ENCODE data around the gene PRR35.

The PRR35 gene

DNA sequence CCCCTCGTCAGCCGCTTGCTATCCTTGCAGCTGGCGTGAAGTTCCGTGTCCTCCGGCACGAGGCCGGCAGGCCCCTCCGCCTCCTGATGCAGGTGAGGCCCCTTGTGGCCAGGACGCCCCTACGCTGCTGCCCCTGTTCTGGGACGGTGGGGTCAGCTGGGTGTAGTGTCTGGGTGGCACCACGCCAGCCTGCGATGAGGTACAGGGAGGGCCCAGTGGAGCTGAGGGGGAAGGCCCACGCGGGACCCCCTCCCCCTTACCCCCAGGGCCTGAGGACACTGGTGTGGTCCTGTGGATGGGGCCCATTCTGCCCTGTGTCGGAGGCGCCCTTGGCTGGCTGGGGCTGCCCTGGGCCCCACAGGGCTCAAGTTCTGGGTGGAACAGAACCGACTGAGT, 22.0 kb downstream of the PRR35 start:
- no peak overlapping the region for H3K4me3 ChIP-seq (ENCODE audit: low read length)

DNA sequence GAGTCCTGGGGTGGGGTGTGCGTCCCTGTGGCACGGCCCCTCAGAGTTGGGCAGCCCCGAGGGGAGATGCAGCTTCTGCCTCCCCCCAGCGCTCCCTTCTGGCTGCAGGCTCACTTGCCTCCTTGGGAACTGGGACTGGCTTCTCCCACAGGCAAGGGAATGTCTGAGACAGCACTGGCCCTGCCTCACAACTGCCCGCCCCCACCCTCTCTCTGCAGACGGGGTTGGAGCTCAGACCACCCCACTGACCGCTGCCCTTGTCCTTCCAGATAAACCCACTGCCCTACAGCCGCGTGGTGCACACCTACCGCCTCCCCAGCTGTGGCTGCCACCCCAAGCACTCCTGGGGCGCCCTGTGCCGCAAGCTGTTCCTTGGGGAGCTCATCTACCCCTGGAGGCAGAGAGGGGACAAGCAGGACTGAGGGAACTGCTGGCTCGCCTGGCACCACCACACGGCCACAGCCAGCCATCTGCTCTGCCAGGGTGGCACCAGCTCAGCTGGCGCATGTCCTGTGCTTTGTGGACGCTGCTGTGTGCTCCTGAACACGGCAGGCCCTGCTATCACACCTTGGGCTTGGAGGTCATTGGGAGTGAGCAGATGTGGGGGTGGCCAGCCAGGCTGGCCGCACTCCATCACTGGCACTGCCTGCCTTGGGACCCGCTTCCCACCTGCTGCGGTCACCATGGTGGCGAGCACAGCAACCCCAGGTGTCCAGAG, 22.6 kb downstream of the PRR35 start:
- no peak overlapping the region for H3K4me2 ChIP-seq (ENCODE audit: low read length)
- no peaks in the 10 kb centered on the region; the same call in 1 of the 2 replicates for H3F3A ChIP-seq (ENCODE audit: control insufficient read depth, insufficient read depth)
- no peak overlapping the region for H3K4me3 ChIP-seq (ENCODE audit: low read length)
- H4K20me1 ChIP-seq (ENCODE audit: control insufficient read depth, insufficient read depth, low read depth, low read length): no peaks in the 10 kb centered on the region
- no peaks in the 10 kb centered on the region for H3K9me3 ChIP-seq (ENCODE audit: control insufficient read depth, insufficient read depth, low read length)
- H3K36me3 ChIP-seq (ENCODE audit: control insufficient read depth, low read length): peaks cover 2% of the 10 kb centered on the region
- TF ChIP-seq, protein P1, sequence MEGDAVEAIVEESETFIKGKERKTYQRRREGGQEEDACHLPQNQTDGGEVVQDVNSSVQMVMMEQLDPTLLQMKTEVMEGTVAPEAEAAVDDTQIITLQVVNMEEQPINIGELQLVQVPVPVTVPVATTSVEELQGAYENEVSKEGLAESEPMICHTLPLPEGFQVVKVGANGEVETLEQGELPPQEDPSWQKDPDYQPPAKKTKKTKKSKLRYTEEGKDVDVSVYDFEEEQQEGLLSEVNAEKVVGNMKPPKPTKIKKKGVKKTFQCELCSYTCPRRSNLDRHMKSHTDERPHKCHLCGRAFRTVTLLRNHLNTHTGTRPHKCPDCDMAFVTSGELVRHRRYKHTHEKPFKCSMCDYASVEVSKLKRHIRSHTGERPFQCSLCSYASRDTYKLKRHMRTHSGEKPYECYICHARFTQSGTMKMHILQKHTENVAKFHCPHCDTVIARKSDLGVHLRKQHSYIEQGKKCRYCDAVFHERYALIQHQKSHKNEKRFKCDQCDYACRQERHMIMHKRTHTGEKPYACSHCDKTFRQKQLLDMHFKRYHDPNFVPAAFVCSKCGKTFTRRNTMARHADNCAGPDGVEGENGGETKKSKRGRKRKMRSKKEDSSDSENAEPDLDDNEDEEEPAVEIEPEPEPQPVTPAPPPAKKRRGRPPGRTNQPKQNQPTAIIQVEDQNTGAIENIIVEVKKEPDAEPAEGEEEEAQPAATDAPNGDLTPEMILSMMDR (IDR thresholded peaks at IDR 0.05; ENCODE audit: low read depth, low read length, poor library complexity, severe bottlenecking): no peak
- no peak for TF ChIP-seq EZH2phosphoT487 (IDR thresholded peaks at IDR 0.05; ENCODE audit: borderline replicate concordance, low read length)
- no peaks in the 10 kb centered on the region for H3K27me3 ChIP-seq (ENCODE audit: control insufficient read depth, low read length)
- no peaks in the 10 kb centered on the region for H3K9me2 ChIP-seq (replicated peaks; ENCODE audit: control insufficient read depth, low read length)
- no peak overlapping the region for H3K27ac ChIP-seq (ENCODE audit: low read depth, low read length)
- peaks cover 8% of the 10 kb centered on the region for H3K79me2 ChIP-seq (ENCODE audit: control insufficient read depth, low read length)
- H3K4me1 ChIP-seq (ENCODE audit: control insufficient read depth, low read length): peaks cover 10% of the 10 kb centered on the region

More for the DNA sequence above, 22.0 kb downstream of the PRR35 start:
- H3K27ac ChIP-seq (ENCODE audit: low read depth, low read length): no peak overlapping the region
- no peaks in the 10 kb centered on the region for H4K20me1 ChIP-seq (ENCODE audit: control insufficient read depth, insufficient read depth, low read depth, low read length)
- H3K36me3 ChIP-seq (ENCODE audit: control insufficient read depth, low read length): no peaks in the 10 kb centered on the region; the same call in 1 of the 2 replicates
- H3K79me2 ChIP-seq (ENCODE audit: control insufficient read depth, low read length): peaks cover 3% of the 10 kb centered on the region
- no peaks in the 10 kb centered on the region for H3K27me3 ChIP-seq (ENCODE audit: control insufficient read depth, low read length)
- TF ChIP-seq EZH2phosphoT487 (IDR thresholded peaks at IDR 0.05; ENCODE audit: borderline replicate concordance, low read length): no peak
- TF ChIP-seq, protein P1 (IDR thresholded peaks at IDR 0.05; ENCODE audit: low read depth, low read length, poor library complexity, severe bottlenecking): no peak
- H3K4me2 ChIP-seq (ENCODE audit: low read length): no peak overlapping the region
- no peaks in the 10 kb centered on the region for H3K9me3 ChIP-seq (ENCODE audit: control insufficient read depth, insufficient read depth, low read length)
- H3F3A ChIP-seq (ENCODE audit: control insufficient read depth, insufficient read depth): no peaks in the 10 kb centered on the region; the same call in 1 of the 2 replicates
- no peaks in the 10 kb centered on the region for H3K9me2 ChIP-seq (replicated peaks; ENCODE audit: control insufficient read depth, low read length)
- H3K4me1 ChIP-seq (ENCODE audit: control insufficient read depth, low read length): peaks cover 4% of the 10 kb centered on the region; the same call in 1 of the 2 replicates

DNA sequence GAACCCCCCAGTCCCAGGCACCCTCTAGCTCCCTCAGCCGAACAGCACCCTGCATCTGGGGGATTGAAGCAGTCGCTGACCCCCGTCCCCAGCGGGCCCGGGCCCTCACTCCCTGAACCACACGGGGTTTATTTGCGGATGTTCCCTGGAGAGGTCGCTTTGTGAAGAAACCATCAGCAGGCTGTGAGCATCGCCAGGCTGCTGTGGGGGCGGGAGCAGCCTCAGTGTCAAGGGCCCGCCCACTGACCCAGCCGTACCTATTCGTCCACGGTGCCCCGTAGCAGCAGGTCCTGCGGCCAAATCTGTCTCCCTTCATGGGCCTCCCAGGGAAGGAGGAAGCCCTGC, 23.2 kb downstream of the PRR35 start:
- H3K4me1 ChIP-seq (ENCODE audit: control insufficient read depth, low read length): peaks cover 12% of the 10 kb centered on the region
- H3K4me3 ChIP-seq (ENCODE audit: low read length): no peak overlapping the region
- H3K27ac ChIP-seq (ENCODE audit: low read depth, low read length): no peak overlapping the region
- TF ChIP-seq EZH2phosphoT487 (IDR thresholded peaks at IDR 0.05; ENCODE audit: borderline replicate concordance, low read length): no peak
- TF ChIP-seq, protein P1 (IDR thresholded peaks at IDR 0.05; ENCODE audit: low read depth, low read length, poor library complexity, severe bottlenecking): no peak
- H3K4me2 ChIP-seq (ENCODE audit: low read length): no peak overlapping the region
- no peaks in the 10 kb centered on the region for H4K20me1 ChIP-seq (ENCODE audit: control insufficient read depth, insufficient read depth, low read depth, low read length)
- no peaks in the 10 kb centered on the region; the same call in 1 of the 2 replicates for H3F3A ChIP-seq (ENCODE audit: control insufficient read depth, insufficient read depth)
- H3K9me2 ChIP-seq (replicated peaks; ENCODE audit: control insufficient read depth, low read length): no peaks in the 10 kb centered on the region
- no peaks in the 10 kb centered on the region for H3K9me3 ChIP-seq (ENCODE audit: control insufficient read depth, insufficient read depth, low read length)
- H3K36me3 ChIP-seq (ENCODE audit: control insufficient read depth, low read length): peaks cover 9% of the 10 kb centered on the region
- no peaks in the 10 kb centered on the region for H3K27me3 ChIP-seq (ENCODE audit: control insufficient read depth, low read length)
- H3K79me2 ChIP-seq (ENCODE audit: control insufficient read depth, low read length): peaks cover 15% of the 10 kb centered on the region

Measured in DOHH2 (cell line).